Hepatocyte (in vitro differentiated cells): Measurements from ENCODE around the gene FAM222A. TPM values are rescaled to one million over a fixed set of nuclear protein-coding genes. Genes with fewer than 3 reads are reported as not detected.

Experiments
- DNase-seq: peaks from one replicate; pipeline ENCODE4 v3.0.0-alpha.2; 2016; ENCODE audit warnings: low spot score
- H2AFZ ChIP-seq: fragments of 200-600 bp; sonication (generic); 2 replicates; pipeline ENCODE4 v1.6.0; 2016; ENCODE audit warnings: antibody characterized with exemption, mild to moderate bottlenecking
- H3K27ac ChIP-seq: fragments of 200-600 bp; sonication (generic); 2 replicates; pipeline ENCODE4 v1.5.1; 2016; ENCODE audit warnings: mild to moderate bottlenecking
- H3K27me3 ChIP-seq: fragments of 200-600 bp; sonication (generic); 2 replicates; pipeline ENCODE4 v1.6.1; 2016
- H3K36me3 ChIP-seq: fragments of 200-600 bp; sonication (generic); replicated peaks from 2 replicates; pipeline ENCODE4 v1.5.1; 2016; ENCODE audit warnings: low read depth; ENCODE audit not compliant: insufficient read depth
- H3K4me1 ChIP-seq: fragments of 200-600 bp; sonication (generic); 2 replicates; pipeline ENCODE4 v1.5.1; 2016; ENCODE audit warnings: mild to moderate bottlenecking, moderate library complexity; ENCODE audit not compliant: insufficient read depth
- H3K4me2 ChIP-seq: fragments of 200-600 bp; sonication (generic); 2 replicates; pipeline ENCODE4 v1.6.0; 2016
- H3K4me3 ChIP-seq: fragments of 200-600 bp; sonication (generic); 2 replicates; pipeline ENCODE4 v1.5.1; 2016; ENCODE audit warnings: mild to moderate bottlenecking
- H3K79me2 ChIP-seq: fragments of 200-600 bp; sonication (generic); 2 replicates; pipeline ENCODE4 v1.6.0; 2017; ENCODE audit warnings: mild to moderate bottlenecking
- H3K9me2 ChIP-seq: fragments of 200-600 bp; sonication (generic); replicated peaks from 2 replicates; pipeline ENCODE4 v1.6.0; 2017; ENCODE audit warnings: mild to moderate bottlenecking; ENCODE audit not compliant: insufficient read depth
- H3K9me3 ChIP-seq: fragments of 200-600 bp; sonication (generic); 2 replicates; pipeline ENCODE4 v1.5.1; 2016; ENCODE audit warnings: low read depth, mild to moderate bottlenecking
- H4K20me1 ChIP-seq: fragments of 200-600 bp; sonication (generic); 2 replicates; pipeline ENCODE4 v1.6.0; 2016; ENCODE audit warnings: mild to moderate bottlenecking; ENCODE audit not compliant: insufficient read depth, poor library complexity, severe bottlenecking
- CTCF ChIP-seq: fragments of 200-600 bp; sonication (generic); IDR thresholded peaks from 2 replicates; pipeline ENCODE4 v1.5.1; 2016; ENCODE audit warnings: antibody characterized with exemption, mild to moderate bottlenecking; ENCODE audit not compliant: poor library complexity
- EZH2 ChIP-seq: fragments of 200-600 bp; sonication (generic); IDR thresholded peaks from 2 replicates; pipeline ENCODE4 v1.6.1; 2016; ENCODE audit warnings: antibody characterized with exemption, mild to moderate bottlenecking, borderline replicate concordance
- EZH2phosphoT487 ChIP-seq: fragments of 200-600 bp; sonication (generic); IDR thresholded peaks from one replicate; pipeline ENCODE4 v1.6.1; 2018; ENCODE audit warnings: antibody characterized with exemption, mild to moderate bottlenecking, low read depth, moderate library complexity; ENCODE audit not compliant: unreplicated experiment, severe bottlenecking
- WGBS: methylation state at CpG from one replicate; pipeline ENCODE4 v1.1.6; 2016; ENCODE audit warnings: low lambda C conversion rate; ENCODE audit errors: missing lambda C conversion rate; 5-methylcytosine and 5-hydroxymethylcytosine counted together
- polyA plus RNA-seq: library from polyadenylated mRNA; unstranded; fragments of >200 nt; fragmentation: Nextera tagmentation; extraction: Ambion mirVana; gene quantifications from 2 replicates; pipeline ENCODE4 v1.2.1, GENCODE V29; 2016
- total RNA-seq: library from RNA; depleted of rRNA; stranded (reverse); fragments of >200 nt; gene quantifications from 2 replicates; pipeline ENCODE4 v1.2.3, GENCODE V29; 2014

Gene FAM222A
- total and polyA plus RNA-seq, 2 experiments from 2014 or later: 7.4 to 11.3 TPM

GRCh38 chr12:109698820-109699219 is 14.8 kb upstream of the FAM222A start:
- Histone ChIP-seq H2AFZ (no peak overlapping the region), H3K4me1 (peaks cover 12% of the 10 kb centered on the region), H3K27me3 (no peaks in the 10 kb centered on the region), H3K9me2 (no peaks in the 10 kb centered on the region), H3K4me3 (no peak overlapping the region), H3K36me3 (no peaks in the 10 kb centered on the region), H3K79me2 (no peaks in the 10 kb centered on the region), H3K27ac (no peak overlapping the region), H3K9me3 (no peaks in the 10 kb centered on the region), H4K20me1 (no peaks in the 10 kb centered on the region), H3K4me2 (no peak overlapping the region)
- no peak for DNase-seq
- 92% methylated on average over 7 of the region's 7 CpGs for WGBS
- no peak for TF ChIP-seq EZH2phosphoT487
- TF ChIP-seq CTCF: no peak
- no peak for TF ChIP-seq EZH2

DNA sequence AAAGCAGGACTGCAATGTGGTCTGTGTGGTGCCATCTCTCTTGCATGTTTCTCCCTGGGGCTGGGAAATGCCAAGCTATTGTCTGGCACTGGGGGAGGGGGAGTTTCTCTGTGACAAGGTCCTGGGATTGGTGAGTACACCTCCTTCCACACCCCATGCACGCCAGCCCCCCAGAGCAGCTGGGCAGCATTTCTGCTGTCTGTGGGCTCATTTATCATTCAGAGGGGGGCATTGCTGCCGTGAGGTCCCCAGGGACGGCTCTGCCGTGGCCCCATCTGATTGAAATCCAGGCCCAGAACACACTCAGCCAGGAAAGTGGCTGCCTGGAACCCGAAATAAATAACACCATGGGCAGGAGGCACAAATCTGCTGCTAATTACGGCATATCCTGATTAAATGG is 12.6 kb upstream of the FAM222A start:
- 62% methylated on average over 6 of the region's 6 CpGs for WGBS
- Histone ChIP-seq H3K4me1 (peaks cover 5% of the 10 kb centered on the region), H2AFZ (no peak overlapping the region), H3K4me2 (no peak overlapping the region), H3K79me2 (no peaks in the 10 kb centered on the region), H3K9me3 (no peaks in the 10 kb centered on the region), H3K36me3 (no peaks in the 10 kb centered on the region), H3K4me3 (no peak overlapping the region), H4K20me1 (no peaks in the 10 kb centered on the region), H3K27ac (no peak overlapping the region), H3K27me3 (no peaks in the 10 kb centered on the region), H3K9me2 (no peaks in the 10 kb centered on the region)
- no peak for TF ChIP-seq EZH2
- TF ChIP-seq CTCF: no peak
- no peak for TF ChIP-seq EZH2phosphoT487
- no peak for DNase-seq

DNA sequence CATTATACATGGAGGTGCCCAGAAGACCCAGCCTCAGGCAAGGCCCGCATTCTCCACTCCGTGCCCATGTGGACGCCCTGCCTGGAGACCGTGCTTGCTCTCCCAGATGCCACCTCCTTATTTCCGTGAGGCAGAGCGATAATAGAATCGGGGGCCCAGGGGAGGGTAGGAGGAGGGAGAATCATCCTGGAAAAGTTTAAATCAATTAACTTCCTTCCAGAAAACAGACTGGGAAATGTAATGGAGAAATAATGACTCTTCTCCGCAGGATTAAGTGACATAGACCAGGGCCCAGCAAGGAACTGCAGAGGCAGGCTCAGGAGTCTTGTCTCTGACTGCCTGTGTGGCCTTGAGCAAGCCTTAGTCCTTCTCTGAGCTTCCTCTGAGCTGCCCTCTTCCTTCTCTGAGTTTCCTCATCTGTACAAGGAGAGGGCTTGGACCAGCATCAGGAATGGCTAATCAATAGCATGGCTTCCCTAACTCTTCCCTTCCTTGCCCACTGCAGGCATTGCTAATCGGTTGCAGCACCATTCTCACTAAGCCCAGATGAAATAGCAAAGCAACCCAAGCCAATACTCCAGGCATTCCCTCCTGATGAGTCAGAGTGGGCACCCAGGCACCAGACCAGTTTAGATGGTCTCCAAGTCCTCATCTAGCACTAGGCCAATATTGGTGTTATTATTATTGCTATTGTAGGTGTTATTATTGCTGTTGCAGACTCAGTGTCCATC is 11.3 kb upstream of the FAM222A start:
- DNase-seq: no peak
- Histone ChIP-seq H3K4me3 (no peak overlapping the region), H3K36me3 (no peaks in the 10 kb centered on the region), H3K4me1 (peaks cover 10% of the 10 kb centered on the region), H3K9me2 (no peaks in the 10 kb centered on the region), H3K27ac (no peak overlapping the region), H3K9me3 (no peaks in the 10 kb centered on the region), H3K79me2 (no peaks in the 10 kb centered on the region), H4K20me1 (no peaks in the 10 kb centered on the region), H3K27me3 (no peaks in the 10 kb centered on the region), H3K4me2 (no peak overlapping the region), H2AFZ (no peak overlapping the region)
- WGBS: 88% methylated on average over 9 of the region's 9 CpGs
- TF ChIP-seq EZH2 (no peak), EZH2phosphoT487 (no peak), CTCF (no peak)
